NK-92 (cell line): Measurements from ENCODE around the gene YTHDF2.
"Not testable (repeated sequence)": the region's sequence is repeated elsewhere in the genome, so short reads cannot be mapped to it uniquely, and the experiment has no call there.

ENCODE experiments used
- DNase-seq: peaks from one replicate; lab custom pipeline; 2025; ENCODE audit not compliant: unreplicated experiment; lab: John Stamatoyannopoulos, UW

The YTHDF2 gene

DNA sequence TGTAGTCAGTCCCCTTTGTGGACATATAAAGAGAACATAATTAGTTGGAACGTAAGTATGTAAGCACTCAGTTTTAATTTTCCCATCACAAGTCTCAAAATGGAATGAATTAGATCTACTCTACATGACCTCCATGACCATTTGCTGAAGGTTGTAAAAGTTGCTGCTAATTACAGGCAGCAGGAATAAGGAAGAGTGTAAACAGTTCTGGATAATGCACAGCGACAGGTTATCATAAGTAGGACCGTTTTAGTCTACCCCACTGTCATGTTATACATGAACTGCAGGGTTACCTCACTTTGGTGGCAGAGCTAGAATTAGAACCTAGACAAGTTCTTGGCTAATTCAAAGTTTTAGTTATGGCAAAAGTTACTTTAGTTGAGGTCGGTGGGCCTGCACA, 21.7 kb downstream of the YTHDF2 start:
- no peak for DNase-seq

DNA sequence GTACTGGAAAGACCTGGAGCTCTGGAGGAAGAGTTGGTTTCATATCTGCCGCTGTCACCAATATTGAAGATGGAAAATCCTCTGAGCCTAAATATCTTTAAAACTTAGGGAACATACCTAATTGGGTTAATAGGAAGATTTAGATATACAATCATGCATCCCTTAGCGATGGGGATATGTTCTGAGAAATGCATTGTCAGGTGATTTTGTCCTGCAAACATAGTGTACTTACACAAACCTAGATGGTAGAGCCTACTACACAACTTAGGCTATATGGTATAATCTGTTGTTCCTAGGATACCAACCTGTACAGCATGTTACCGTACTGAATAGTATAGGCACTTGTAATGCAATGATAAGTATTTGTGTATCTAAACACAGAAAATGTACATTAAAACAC, 22.5 kb downstream of the YTHDF2 start:
- no peak for DNase-seq

DNA sequence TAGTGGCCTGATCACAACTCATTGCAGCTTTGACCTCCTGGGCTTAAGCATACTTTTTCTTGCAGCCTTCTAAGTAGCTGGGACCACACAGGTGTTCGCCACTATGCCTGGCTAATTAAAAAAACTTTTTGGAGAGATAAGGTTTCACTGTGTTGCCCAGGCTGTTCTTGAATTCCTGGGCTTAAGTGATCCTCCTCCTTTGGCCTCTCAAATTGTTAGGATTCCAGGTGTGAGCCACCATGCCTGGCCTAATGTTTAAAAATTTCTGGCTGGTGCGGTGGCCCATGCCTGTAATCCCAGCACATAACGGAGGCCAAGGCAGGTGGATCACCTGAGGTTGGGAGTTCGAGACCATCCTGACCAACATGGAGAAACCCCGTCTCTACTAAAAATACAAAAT, 24.4 kb downstream of the YTHDF2 start:
- no peak for DNase-seq

DNA sequence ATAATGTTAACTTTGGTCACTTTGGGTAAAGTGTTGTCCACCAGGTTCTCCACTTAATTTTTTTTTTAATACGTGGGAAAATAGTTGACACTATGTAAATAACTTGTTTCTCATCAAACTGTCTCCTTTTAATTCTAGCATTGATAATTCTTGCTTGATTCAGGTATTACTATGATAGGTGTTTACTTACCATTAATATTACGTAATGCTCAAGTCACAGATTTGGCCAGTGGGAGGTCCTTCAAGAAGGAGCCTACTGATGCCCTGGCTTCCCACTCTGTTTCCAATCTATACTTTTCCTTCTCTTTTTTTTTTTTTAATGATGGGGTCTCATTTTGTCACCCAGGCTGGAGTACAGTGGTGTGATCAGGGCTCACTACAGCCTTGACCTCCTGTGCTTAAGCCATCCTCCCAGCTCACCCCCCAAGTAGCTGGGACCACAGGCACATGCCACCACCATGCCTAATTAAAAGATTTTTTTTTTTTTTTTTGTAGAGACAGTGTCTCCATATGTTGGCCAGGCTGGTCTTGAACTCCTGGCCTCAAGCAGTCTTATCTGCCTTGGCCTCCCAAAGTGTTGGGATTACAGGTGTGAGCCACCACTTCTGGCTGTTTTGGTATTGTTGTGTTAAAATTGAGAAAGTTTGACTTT, 29.9 kb downstream of the YTHDF2 start:
- no peak for DNase-seq

DNA sequence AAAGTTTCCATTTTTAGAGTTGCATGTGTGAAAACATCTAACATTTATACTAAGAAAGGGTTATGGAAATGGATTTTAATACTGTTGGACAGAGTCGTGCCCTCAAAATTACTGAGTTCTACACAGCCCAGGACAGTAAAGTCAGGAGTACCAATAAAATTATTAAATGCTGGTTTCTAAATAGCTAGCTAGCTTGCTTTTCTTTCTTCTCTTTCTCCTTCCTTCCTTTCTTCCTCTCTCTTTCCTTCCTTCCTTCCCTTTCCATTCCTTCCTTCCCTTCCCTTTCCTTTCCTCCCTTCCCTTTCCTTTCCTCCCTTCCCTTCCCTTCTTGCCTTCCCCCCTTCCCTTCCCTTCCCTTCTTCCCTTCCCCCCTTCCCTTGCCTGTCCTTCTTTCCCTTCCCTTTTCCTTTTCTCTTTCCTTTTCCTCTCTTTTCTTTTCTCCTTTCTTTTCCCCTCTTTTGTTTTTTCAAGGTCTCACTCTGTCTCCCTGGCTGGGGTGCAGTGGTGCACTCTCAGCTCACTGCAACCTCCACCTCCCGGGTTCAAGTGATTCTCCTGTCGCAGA, 33.9 kb downstream of the YTHDF2 start:
- DNase-seq, result no peak

DNA sequence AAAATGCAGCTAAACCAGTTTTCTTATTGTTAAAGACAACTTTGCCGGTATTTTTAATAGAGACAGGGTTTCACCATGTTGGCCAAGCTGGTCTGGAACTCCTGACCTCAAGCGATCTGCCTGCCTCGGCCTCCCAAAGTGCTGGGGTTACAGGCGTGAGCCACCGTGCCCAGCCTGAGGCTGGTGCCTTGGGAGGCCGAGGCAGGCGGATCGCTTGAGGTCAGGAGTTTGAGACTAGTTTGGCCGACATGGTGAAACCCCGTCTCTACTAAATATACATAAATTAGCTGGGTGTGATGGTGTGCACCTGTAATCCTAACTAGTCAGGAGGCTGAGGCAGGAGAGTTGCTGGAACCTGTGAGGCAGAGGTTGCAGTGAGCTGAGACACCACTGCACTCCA, 35.2 kb downstream of the YTHDF2 start:
- not testable (repeated sequence) for DNase-seq

DNA sequence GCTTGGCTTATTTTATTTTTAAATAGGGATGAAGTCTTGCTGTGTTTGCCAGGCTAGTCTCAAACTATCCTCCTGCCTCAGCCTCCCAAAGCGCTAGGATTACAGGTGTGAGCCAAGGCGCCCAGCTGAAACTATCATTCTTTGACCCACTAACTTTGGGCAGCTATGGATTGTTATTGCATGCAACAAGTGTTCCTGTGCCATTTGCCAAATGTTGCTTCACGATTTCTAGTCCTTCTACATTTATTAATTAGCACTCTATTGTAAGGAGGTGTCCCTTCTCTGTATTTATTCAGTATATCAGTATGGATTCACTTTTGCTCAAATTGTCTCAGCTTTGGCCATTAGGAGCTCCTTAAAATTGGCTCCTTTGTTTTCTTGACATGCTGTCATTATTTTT, 36.4 kb downstream of the YTHDF2 start:
- DNase-seq, result no peak

DNA sequence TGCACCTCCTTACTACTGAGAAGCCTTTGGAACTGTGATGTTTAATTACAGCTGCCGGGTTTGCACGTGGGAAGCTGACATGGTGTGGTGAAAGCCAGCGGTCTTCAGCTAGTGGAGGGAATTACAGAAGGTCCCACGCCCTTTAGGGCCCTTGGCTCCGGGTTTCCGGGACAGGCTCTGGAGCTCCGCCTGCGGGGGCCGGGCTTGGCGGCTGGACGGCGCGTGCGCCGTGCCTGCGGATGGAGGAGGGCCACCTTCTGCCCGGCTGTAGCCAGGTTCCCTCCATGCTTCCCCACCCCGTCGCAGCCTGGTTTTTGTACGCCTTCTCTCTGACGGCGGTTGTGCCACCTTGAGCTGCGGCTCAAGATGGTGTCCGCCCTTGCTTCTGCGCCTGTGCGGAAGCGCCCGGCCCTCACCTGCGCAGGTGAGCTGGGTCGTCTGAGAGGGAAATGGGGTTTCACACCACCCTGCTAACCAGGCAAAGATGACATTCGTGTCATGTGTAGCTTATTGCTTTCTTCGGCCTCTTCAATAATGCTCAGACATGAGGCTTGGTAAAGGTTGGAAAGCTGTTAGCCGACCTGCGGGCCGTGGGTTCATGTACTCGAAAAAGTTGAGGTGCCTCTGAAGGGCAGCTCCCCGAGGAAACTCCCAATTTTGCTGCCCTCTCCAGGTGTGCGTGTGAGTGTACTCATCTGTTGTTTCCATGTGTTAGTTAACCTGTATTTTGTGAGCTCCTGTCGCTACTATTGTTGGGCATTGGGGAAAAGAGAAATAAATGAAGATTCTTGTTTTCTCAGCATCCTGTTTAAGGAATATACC, 38.6 kb downstream of the YTHDF2 start:
- no peak for DNase-seq

DNA sequence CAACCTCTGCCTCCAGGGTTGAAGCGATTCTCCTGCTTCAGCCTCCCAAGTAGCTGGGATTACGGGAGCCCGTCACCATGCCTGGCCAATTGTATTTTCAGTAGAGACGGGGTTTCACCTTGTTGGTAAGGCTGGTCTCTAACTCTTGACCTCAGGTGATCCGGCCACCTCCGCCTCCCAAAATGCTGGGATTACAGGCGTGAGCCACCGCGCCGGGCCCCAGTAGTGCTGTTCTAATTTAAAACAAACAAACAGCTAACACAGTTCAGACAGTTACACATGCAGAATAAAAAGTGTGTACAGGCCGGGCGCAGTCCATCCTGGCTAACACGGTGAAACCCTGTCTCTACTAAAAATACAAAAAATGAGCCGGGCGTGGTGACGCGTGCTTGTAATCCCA, 39.6 kb downstream of the YTHDF2 start:
- no peak for DNase-seq

DNA sequence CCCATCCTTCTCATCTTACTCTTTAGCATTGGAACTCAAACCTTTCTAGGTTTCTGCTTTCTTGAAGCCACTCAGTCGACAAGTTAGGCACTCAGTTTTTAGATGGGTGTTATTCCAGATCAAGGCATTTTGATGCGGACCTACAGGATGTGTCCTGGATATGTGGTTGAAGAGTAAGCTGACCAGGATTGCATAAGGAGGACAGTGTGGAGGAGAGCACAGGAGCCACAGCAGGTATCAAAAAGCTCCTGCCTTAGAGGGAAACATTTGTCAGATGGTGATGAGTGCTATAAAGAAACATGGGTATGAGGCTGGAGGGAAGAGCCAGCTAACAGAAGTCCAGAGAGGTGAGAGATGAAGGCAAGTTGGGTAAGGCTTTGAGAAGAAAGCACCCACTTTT, 41.3 kb downstream of the YTHDF2 start:
- no peak for DNase-seq

DNA sequence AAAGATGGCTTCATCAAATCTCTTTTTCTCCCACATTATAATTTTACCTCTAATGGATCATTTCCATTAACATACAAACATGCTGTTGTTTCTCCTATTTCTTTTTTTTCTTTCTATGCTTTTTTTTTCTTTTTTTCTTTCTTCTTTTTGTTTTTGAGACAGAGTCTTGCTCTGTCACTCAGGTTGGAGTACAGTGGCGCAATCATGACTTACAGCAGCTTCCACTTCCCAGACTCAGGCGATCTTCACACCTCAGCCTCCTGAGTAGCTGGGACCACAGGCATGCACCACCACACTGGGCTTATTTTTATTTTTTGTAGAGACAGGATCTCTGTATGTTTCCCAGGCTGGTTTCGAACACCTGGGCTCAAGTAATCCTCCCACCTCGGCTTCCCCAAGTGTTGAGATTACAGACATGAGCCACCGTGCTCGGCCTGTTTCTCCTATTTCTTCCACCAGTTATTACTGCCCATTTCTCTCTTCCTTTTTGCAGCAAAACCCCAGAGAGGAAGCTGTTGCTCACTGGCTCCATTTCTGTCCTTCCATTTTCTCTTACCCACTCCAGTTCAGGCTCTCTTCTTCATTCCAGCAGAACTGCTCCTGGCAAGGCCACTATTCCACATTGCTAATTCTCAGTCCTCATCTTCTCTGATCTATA, 43.1 kb downstream of the YTHDF2 start:
- no peak for DNase-seq

DNA sequence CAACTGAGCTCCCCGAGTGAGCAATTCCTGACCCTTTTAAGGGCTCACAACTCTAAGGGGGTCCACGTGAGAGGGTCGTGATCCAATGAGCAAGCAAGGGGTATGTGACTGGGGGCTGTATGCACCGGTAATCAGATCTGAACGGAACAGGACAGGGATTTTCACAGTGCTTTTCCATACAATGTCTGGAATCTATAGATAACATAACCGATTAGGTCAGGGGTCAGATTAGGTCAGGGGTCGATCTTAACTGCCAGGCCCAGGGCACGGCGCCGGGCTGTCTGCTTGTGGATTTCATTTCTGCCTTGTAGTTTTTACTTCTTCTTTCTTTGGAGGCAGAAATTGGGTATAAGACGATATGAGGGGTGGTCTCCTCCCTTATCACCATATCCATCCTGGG, 44.6 kb downstream of the YTHDF2 start:
- no peak for DNase-seq

DNA sequence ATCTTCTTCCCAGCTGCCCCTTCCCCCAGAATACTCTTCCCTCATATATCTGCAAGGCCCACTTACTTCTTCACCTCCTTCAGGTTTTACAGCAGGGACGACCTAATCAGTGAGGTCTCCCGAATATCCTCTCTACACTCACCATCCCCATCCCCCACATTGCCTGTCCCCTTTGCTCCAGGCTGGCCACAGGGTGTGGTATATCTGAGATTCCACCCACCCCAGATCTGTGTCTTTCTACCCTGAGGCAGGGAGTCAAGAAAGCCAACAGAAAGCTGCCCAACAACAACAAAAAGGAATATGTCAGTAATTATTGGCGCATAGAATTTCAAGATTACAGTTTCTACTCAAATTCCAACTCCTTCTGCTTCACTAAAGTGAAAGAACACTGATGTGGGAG, 45.3 kb downstream of the YTHDF2 start:
- no peak for DNase-seq

DNA sequence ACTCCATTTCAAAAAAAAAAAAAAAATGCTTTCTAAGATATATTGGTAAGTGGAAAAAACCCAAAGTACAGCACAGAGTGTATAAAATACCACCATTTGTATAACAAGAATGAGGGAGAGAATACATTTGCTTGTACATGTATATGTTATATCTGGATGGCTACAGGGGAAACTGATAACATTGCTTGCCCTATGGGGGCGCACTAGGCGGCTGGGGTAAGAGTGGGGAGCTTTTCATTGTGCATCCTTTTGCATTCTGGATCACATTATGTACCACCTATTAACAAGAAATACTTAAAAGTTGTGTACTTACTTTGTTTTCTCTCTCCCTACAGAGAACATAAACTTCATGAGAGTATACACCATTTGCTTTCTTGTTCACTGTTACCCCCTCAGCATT, 46.6 kb downstream of the YTHDF2 start:
- DNase-seq, result no peak

DNA sequence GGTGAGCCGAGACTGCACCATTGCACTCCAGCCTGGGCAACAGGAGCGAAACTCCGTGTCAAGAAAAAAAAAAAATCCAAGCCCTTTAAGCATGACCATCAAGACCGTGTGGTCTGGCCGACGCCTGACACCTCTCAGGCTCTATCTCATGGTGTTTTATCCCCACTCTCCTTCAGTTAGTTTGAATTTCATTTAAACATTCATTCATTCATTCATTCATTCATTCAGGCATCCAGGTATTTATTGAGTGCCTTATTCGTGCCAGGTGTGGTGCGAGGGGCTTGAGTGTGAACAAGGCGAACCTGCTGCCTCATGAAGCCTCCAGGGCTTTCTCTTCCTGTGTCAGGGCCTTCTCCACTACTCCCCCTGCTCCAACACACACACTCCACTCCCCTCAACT, 52.7 kb downstream of the YTHDF2 start:
- DNase-seq, result no peak

DNA sequence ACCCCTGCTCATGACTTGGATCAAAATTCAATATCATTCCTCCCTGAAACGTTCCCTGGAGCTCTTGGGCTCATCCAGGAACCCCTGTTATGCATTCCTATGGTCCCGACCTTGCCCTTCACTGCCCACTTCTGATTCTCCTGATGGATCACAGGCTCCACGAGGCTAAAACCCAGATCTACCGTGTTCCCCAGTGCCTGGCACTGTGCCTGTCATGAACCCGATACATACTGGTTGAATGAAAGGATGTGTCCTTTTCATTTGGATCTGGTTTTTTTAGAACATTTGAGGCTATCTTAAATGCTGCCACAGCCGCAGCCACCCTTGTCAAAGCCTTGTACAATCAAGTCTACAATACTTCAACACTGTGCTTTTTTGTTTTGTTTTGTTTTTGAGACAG, 53.1 kb downstream of the YTHDF2 start:
- no peak for DNase-seq

DNA sequence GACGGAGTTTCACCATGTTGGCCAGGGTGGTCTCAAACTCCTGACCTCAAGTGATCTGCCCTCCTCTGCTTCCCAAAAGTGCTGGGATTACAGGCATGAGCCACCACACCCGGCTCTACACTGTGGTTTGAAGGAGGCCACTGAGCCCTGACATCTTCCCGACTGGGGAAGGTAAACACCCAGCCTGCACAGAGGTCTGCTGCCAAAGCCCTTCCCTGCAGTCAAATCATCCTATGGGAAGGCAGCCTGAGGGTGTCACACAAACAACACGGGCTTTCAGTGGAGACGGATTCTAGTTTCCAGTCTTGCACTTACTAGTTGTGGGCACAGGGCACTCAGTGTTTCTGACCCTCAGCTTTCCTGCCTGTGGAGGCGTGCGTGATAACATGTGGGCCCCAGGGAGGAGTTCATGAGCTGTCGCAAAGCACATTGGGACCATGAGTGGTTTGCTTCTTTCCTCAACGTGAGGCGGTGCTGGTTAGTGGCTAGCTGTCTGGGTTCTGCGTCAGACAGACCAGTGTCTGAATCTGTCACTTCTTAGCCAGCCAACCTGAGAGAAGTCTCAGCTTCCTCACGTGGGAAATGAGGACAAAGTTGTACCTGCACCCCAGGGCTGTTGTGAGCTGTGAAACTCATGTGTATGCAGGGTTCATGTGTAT, 53.8 kb downstream of the YTHDF2 start:
- DNase-seq, result no peak

DNA sequence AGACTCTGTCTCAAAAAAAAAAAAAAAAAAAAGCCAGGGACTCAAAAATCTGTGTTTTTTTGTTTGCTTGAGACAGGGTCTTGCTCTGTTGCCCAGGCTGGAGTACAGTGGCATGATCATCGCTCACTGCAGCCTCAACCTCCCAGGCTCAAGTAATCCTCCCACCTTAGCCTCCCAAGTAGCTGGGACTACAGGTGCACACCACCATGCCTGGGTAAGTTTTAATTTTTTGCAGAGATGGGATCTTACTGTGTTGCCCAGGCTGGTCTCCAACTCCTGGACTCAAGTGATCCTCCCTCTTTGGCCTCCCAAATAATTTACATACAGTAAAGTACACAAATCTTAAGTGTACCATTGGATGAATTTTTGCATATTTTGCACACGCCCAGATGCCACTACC, 55.2 kb downstream of the YTHDF2 start:
- DNase-seq, result not testable (repeated sequence)

DNA sequence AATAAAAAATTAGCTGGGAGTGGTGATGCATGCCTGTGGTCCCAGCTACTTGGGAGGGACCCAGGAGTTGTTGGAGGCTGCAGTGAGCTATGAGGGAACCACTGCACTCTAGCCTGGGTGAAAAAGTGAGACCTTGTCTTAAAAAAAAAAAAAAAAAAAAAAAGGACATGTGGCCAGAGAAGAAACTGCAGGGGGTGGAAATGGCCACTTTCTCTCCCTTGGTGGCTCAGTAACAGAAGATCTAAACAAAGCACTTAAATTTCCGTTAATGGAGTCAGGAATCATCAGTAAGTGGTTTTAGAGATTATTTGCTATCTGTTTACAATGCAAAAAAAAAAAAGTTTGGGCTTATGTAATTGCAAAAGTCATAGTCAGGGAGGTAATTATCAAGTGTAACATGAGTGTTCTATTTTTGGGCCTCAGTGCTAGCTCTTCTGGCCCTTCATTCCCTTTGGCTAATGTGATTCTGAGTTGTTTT, 55.9 kb downstream of the YTHDF2 start:
- no peak for DNase-seq

DNA sequence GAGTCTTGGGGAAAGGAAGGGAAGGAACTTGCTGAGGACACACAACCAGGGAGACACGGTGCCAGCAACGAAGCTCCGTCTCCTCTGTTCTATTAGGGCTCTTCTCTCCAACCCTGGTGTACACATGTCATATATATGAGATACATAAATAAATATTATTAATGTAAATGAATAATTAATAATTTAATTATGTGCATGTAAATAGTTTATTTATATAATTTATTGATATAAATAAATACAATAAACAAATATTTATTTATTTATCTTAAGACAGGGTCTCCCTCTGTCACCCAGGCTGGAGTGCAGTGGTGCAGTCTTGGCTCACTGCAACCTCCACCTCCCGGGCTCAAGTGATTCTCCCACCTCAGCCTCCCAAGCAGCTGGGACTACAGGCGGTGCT, 57.8 kb downstream of the YTHDF2 start:
- not testable (repeated sequence) for DNase-seq
